NT2/D1 (cell line): Measurements from ENCODE around the gene OR2AT4.

Experiments
- SUZ12 ChIP-seq: IDR thresholded peaks from 2 replicates; pipeline ENCODE4 v1.6.1; 2011; ENCODE audit not compliant: insufficient read length, insufficient read depth; ENCODE audit errors: extremely low read depth
- YY1 ChIP-seq: IDR thresholded peaks from 2 replicates; pipeline ENCODE4 v1.6.1; 2011; ENCODE audit not compliant: insufficient read length, insufficient read depth

GRCh38 chr11:75068993-75069392 is 27.7 kb downstream of the OR2AT4 start:
- TF ChIP-seq SUZ12 (no peak), YY1 (no peak)
